ENCODE measurements around the gene TLCD1. TPM values are rescaled to one million over a fixed set of nuclear protein-coding genes. Genes with fewer than 3 reads are reported as not detected.

TLCD1 gene
- total and polyA plus RNA-seq, 2 donors (not counting 3 experiments of a cell fraction or from before 2014, with no cell fraction given) = 2.6 to 6.8 TPM

GRCh38 chr17:28760601-28761562 is 34.8 kb upstream of the TLCD1 start:
- H3K9ac ChIP-seq (replicated peaks; ENCODE audit: extremely low read depth, insufficient read depth, low read length) = peak overlapping the region; percentile 10
- TF ChIP-seq MAX (IDR thresholded peaks at IDR 0.05; ENCODE audit: insufficient read depth, insufficient read length) (no peak), POLR2AphosphoS5 (IDR thresholded peaks at IDR 0.05; ENCODE audit: insufficient read depth, low read depth, low read length) (no peak)
- DNase-seq (ENCODE audit: low read depth, low spot score) (peak; percentile 65), FAIRE-seq (peak; percentile 82)
- H3K4me1 ChIP-seq (ENCODE audit: control insufficient read depth, extremely low read depth, insufficient read depth, low read length) = peaks cover 16% of the 10 kb centered on the region
- intact Hi-C loops (cut with micrococcal nuclease) (no loop called here), dilution Hi-C loops (cut with MboI; ENCODE audit: extremely low pct_ligation_motif_present, low sequenced_read_pairs) (no loop called here)
- no peak overlapping the region for H2AFZ ChIP-seq (ENCODE audit: low read depth, low read length)
- no peaks in the 10 kb centered on the region for H3K9me3 ChIP-seq (replicated peaks; ENCODE audit: control insufficient read depth, insufficient read depth, low read length)
- BruUV-seq (replicated peaks) = no TSS peak
- H3K4me3 ChIP-seq (replicated peaks in 1 of 3; ENCODE audit: insufficient read depth in 1 of 3, low read depth in 1 of 3, low read length in 3 of 3) = peak overlapping the region in 1 of 3 experiments; percentile 8
- ChIA-PET CTCF (interaction anchor here (0.8 to 6.4 kb wide), 17 partner anchors 11 to 193 kb away, joined by 3 to 130 read pairs (median 5); partner anchors contain the start of genes DHRS13, FAM222B, NEK8 and TLCD1), POLR2A (interaction anchor here (0.6 to 1.2 kb wide), 2 partner anchors 16 to 33 kb away, joined by 3 to 4 read pairs; no protein-coding TSS in a partner anchor)
- H3K79me2 ChIP-seq (ENCODE audit: control insufficient read depth, insufficient read depth, low read length) = peaks cover 7% of the 10 kb centered on the region
- H4K20me1 ChIP-seq (replicated peaks; ENCODE audit: control insufficient read depth, extremely low read depth, insufficient read depth, low read length) = no peaks in the 10 kb centered on the region
- H3K27ac ChIP-seq (ENCODE audit: insufficient read depth, low read depth, low read length) = no peak overlapping the region
- H3K27me3 ChIP-seq (ENCODE audit: control insufficient read depth in 2 of 2, insufficient read depth in 2 of 2, low read length in 2 of 2) = no peaks in the 10 kb centered on the region
- peaks cover 4 to 29% of the 10 kb centered on the region in 2 experiments for H3K36me3 ChIP-seq (ENCODE audit: control insufficient read depth in 2 of 2, extremely low read depth in 1 of 2, insufficient read depth in 2 of 2, low read length in 2 of 2)
- H3K4me2 ChIP-seq (ENCODE audit: insufficient read depth, low read length) = peak overlapping the region; percentile 20
- H3K9me1 ChIP-seq (replicated peaks; ENCODE audit: control insufficient read depth, extremely low read depth, insufficient read depth, low read length) = no peaks in the 10 kb centered on the region

DNA sequence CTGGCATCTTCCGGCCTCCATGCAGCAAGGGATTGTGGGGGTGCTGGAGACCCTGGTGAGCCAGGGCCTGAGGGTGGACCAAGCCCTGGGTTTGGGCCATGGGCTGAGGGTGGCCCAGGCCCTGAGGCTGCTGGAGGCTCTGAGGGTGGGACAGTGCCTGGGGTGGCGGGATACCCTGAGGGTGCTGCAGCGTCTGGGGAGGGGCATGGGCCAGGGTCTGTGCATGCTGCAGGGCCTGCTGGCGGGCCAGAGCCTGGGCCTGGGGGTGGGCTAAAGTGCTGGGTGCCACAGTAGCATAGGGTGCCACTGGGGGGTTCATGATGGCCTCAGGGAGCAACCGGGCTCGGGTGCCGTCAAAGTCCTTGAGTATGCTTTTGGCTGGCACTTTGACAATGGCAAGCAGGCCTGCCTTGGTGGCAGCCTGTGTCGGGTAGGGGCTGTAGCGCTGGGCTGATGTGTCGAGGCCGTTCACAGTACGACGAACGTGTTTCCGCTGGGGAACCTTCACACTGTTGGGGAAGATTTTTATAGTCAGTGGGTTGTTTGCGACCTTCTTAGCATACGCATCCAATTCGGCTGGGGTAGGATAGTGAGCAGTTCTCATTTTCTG is 33.3 kb upstream of the TLCD1 start:
- Histone ChIP-seq H3K9ac (replicated peaks; ENCODE audit: extremely low read depth, insufficient read depth, low read length) (no peak overlapping the region), H3K4me3 (replicated peaks in 1 of 3; ENCODE audit: insufficient read depth in 1 of 3, low read depth in 1 of 3, low read length in 3 of 3) (no peak overlapping the region), H3K4me2 (ENCODE audit: insufficient read depth, low read length) (no peak overlapping the region), H2AFZ (ENCODE audit: low read depth, low read length) (no peak overlapping the region), H4K20me1 (replicated peaks; ENCODE audit: control insufficient read depth, extremely low read depth, insufficient read depth, low read length) (no peaks in the 10 kb centered on the region), H3K4me1 (ENCODE audit: control insufficient read depth, extremely low read depth, insufficient read depth, low read length) (peaks cover 16% of the 10 kb centered on the region), H3K9me1 (replicated peaks; ENCODE audit: control insufficient read depth, extremely low read depth, insufficient read depth, low read length) (no peaks in the 10 kb centered on the region), H3K9me3 (replicated peaks; ENCODE audit: control insufficient read depth, insufficient read depth, low read length) (no peaks in the 10 kb centered on the region), H3K27ac (ENCODE audit: insufficient read depth, low read depth, low read length) (no peak overlapping the region), H3K36me3 (ENCODE audit: control insufficient read depth in 2 of 2, extremely low read depth in 1 of 2, insufficient read depth in 2 of 2, low read length in 2 of 2) (peaks cover 4 to 29% of the 10 kb centered on the region in 2 experiments), H3K27me3 (ENCODE audit: control insufficient read depth in 2 of 2, insufficient read depth in 2 of 2, low read length in 2 of 2) (no peaks in the 10 kb centered on the region), H3K79me2 (ENCODE audit: control insufficient read depth, insufficient read depth, low read length) (peaks cover 7% of the 10 kb centered on the region)
- dilution Hi-C loops (cut with MboI; ENCODE audit: extremely low pct_ligation_motif_present, low sequenced_read_pairs) (no loop called here), intact Hi-C loops (cut with micrococcal nuclease) (no loop called here)
- TF ChIP-seq JUN (IDR thresholded peaks at IDR 0.05; ENCODE audit: borderline replicate concordance, insufficient read depth, insufficient read length, low read depth) (no peak), MAX (IDR thresholded peaks at IDR 0.05; ENCODE audit: insufficient read depth, insufficient read length) (no peak), GATA2 (IDR thresholded peaks at IDR 0.05; ENCODE audit: insufficient read depth, insufficient read length, low read depth, low read length) (no peak), POLR2AphosphoS5 (IDR thresholded peaks at IDR 0.05; ENCODE audit: insufficient read depth, low read depth, low read length) (no peak)
- FAIRE-seq (no peak), DNase-seq (ENCODE audit: low read depth, low spot score) (no peak)
- CTCF ChIA-PET = interaction anchor here (3.5 to 6.0 kb wide), 2 partner anchors 10 to 32 kb away, joined by 46 to 77 read pairs; partner anchors contain the start of genes NEK8 and TLCD1
- POLR2A ChIA-PET = no interaction called here
- BruUV-seq (replicated peaks) = no TSS peak
